ENCODE data around the gene SNX17.
A peak's percentile ranks its signal among the peaks of the same experiment; 100 is the strongest.

The SNX17 gene

DNA sequence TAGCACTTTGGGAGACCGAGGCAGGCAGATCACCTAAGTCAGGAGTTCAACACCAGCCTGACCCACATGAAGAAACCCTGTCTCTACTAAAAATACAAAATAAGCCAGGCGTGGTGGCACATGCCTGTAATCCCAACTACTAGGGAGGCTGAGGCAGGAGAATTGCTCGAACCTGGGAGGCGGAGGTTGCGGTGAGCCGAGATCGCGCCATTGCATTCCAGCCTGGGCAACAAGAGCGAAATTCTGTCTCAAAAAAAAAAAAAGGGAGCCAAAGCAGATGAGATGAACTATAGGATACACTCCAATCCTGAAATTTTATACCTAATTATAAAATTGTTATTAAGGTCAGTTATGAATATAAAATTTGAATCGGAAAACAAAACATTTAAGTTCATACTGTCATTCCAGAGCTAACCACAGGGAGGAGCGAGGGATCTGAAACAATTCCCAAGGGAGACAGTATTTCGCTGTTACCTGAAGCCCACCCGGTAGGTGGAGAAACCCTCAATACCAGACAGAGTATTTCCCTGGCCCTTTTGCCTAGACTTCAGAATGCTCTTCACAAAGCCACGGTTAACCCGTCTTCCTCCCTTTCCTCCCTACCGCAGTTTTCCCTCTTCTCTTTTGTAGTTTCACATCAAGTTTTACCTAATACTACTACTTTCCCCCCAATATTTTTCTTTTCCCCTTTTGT is 37.5 kb downstream of the SNX17 start:
- Mint-ChIP-seq H3K27me3 (ENCODE audit: low read depth, poor library complexity) (peaks cover 18% of the 10 kb centered on the region), H3K27ac (peak overlapping the region; percentile 22), H3K4me1 (peaks cover 39% of the 10 kb centered on the region), H3K4me3 (peak overlapping the region; percentile 85), H3K9me3 (peaks cover 9% of the 10 kb centered on the region), H3K36me3 (ENCODE audit: low read depth) (peaks cover 33% of the 10 kb centered on the region)
- peak; percentile 31 for DNase-seq
- TF ChIP-seq CTCF (IDR thresholded peaks at IDR 0.05): peak; percentile 63

- TF ChIP-seq CTCF (IDR thresholded peaks at IDR 0.05): no peak
- Mint-ChIP-seq H3K4me3 (peak overlapping the region; percentile 85), H3K4me1 (peaks cover 40% of the 10 kb centered on the region), H3K36me3 (ENCODE audit: low read depth) (peaks cover 27% of the 10 kb centered on the region), H3K27me3 (ENCODE audit: low read depth, poor library complexity) (peaks cover 22% of the 10 kb centered on the region), H3K9me3 (peaks cover 9% of the 10 kb centered on the region), H3K27ac (peak overlapping the region; percentile 77)
- DNase-seq: peak; percentile 60
Measured at GRCh38 chr2:27408601-27409320, 38.3 kb downstream of the SNX17 start.

DNA sequence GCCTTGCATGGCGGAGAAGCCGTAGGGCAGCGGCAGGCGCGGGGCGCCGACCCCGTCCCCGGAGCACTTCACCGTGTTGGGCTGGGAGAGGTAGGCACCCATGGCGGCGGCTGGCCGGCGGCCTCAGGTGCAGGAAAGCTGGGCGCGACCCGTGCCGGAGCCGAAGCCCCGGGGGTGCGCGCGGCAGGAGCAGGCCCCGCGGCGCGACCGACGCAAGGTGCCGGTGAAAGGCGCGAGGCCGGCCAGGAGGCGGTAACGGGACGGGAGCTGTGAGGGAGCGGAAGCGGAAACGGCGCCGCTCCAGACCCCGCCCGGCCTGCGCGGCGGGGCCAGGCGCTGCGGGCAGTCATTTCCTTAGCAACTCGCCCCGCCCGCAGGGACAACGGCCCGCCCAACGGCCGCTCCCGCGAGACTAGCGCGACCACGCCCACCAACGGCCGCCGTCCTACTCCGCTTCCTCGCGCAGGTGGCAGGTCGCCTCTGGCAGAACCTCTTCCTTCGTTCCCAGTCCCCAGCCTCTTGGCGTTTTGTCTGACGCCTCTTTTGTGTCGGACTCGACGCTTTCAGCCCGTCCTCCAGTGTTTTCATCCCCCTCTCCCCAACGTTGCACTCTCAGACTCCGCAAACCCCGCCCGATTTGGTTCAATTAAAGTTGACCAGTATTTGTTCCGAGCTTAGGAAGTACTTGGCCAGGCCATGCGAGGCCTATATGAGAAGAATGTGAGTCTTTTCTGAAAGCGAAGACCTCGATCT is 39.1 kb downstream of the SNX17 start, which contains the start of gene PPM1G:
TSS of gene PPM1G (minus strand) at position 271 of the 753 bp plus-strand sequence. CDS start at position 102, 169 bp downstream.
- TF ChIP-seq CTCF (IDR thresholded peaks at IDR 0.05): no peak
- DNase-seq: peak; percentile 97
- Mint-ChIP-seq H3K36me3 (ENCODE audit: low read depth) (peaks cover 20% of the 10 kb centered on the region), H3K4me1 (peaks cover 40% of the 10 kb centered on the region), H3K4me3 (peak within 1 kb of the TSS; percentile 87), H3K27me3 (ENCODE audit: low read depth, poor library complexity) (peaks cover 24% of the 10 kb centered on the region), H3K9me3 (peaks cover 9% of the 10 kb centered on the region), H3K27ac (peak within 1 kb of the TSS; percentile 81)

DNA sequence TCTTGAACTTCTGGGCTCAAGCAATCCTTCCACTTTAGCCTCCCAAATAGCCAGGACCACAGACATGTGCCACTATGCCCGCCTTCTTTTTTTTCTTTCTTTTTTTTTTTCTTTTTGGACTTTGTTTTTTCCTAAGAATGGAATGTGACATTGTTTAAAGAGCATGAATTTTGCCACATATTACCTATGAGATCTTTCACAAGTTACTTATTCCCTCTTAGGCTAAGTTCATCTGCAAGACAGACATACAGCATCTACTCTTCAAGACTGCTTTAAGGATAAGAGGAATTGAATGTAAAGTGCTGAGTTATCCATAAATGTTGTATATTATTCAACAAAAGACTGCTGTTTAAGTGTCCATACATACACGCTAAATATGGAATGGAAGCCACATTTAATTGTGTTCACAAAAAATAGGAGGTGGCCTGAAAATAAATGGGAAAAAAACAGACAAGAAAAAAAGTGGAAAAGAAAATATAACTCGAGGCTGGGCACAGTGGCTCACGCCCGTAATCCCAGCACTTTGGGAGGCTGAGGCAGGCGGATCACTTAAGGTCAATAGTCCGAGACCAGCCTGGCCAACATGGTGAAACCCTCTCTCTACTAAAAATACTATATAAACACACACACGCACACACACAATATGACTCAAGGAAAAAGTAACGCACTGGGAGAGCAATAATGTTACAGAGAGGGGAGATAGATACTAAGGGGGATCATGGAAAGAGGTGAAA is 42.2 kb downstream of the SNX17 start:
- Mint-ChIP-seq H3K36me3 (ENCODE audit: low read depth) (peaks cover 7% of the 10 kb centered on the region), H3K9me3 (peaks cover 9% of the 10 kb centered on the region), H3K4me1 (peaks cover 33% of the 10 kb centered on the region), H3K27me3 (ENCODE audit: low read depth, poor library complexity) (peaks cover 24% of the 10 kb centered on the region), H3K4me3 (no peak overlapping the region), H3K27ac (no peak overlapping the region)
- no peak for DNase-seq
- no peak for TF ChIP-seq CTCF (IDR thresholded peaks at IDR 0.05)

GRCh38 chr2:27416151-27416550 is 45.7 kb downstream of the SNX17 start:
- no peak overlapping the region for H3K27ac Mint-ChIP-seq
- TF ChIP-seq CTCF (IDR thresholded peaks at IDR 0.05): no peak
- H3K4me3 Mint-ChIP-seq: no peak overlapping the region
- DNase-seq: no peak
- H3K27me3 Mint-ChIP-seq (ENCODE audit: low read depth, poor library complexity): peaks cover 26% of the 10 kb centered on the region
- H3K36me3 Mint-ChIP-seq (ENCODE audit: low read depth): no peaks in the 10 kb centered on the region
- H3K9me3 Mint-ChIP-seq: peaks cover 4% of the 10 kb centered on the region
- H3K4me1 Mint-ChIP-seq: peaks cover 16% of the 10 kb centered on the region

Data from nephron progenitor cell (in vitro differentiated cells).